Fibroblast of the aortic adventitia (primary cell): ENCODE results near the gene NHERF1. TPM values are rescaled to one million over a fixed set of nuclear protein-coding genes. Genes with fewer than 3 reads are reported as not detected.

Experiments
- DNase-seq: peaks from one replicate; pipeline ENCODE4 v3.0.0-alpha.2; 2010; ENCODE audit warnings: low read depth
- H3K4me3 ChIP-seq: 2 replicates; pipeline ENCODE4 v1.5.1; 2011; ENCODE audit warnings: low read depth, mild to moderate bottlenecking, control low read depth, low read length, moderate library complexity
- CTCF ChIP-seq: IDR thresholded peaks from 2 replicates; pipeline ENCODE4 v1.5.1; 2011; ENCODE audit warnings: mild to moderate bottlenecking, low read length, control low read depth, inconsistent platforms; ENCODE audit not compliant: insufficient read depth
- total RNA-seq: library from RNA; depleted of rRNA; stranded (reverse); fragments of >200 nt; gene quantifications from 2 replicates; pipeline ENCODE4 v1.2.3, GENCODE V29; 2012; ENCODE audit warnings: low replicate concordance

NHERF1 gene
- total RNA-seq, 1 donor = 11.0 TPM

- no peak overlapping the region for H3K4me3 ChIP-seq
- no peak for DNase-seq
- TF ChIP-seq CTCF = no peak
These were observed 36.1 kb upstream of the NHERF1 start for GRCh38 chr17:74712301-74712700.

- DNase-seq = no peak
- H3K4me3 ChIP-seq = no peak within 1 kb of the TSS
- TF ChIP-seq CTCF = no peak
These were observed 35.7 kb upstream of the NHERF1 start, which contains the start of gene CD300LF for GRCh38 chr17:74712756-74713155. TSS of gene CD300LF (minus strand) at chr17:74712923. CDS start at chr17:74712866, 57 bp downstream.

DNA sequence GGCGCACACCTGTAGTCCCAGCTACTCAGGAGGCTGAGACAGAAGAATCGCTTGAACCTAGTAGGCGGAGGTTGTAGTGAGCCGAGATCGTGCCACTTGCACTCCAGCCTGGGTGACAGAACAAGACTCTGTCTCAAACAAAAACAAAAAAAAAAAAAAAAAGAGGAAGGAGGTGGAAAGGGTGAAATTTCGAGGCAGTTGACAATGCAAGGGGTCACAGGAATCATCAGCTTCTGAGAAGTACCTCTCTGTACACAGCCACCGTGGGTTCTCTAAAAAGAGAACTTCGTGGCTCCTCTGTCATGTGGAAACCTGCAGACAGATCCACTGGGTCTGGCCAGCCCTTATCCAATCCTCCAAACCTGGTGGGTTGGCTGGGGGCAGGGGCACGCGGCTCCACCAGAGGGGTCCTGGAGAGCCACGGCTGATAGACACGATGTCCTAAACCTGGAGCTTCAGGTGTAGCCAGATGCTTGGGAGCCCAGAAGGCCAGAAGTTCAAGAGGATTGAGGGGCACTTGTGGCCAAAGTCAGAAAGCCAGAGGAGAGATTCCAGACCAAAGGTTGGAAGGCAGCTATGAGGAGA is 35.2 kb upstream of the NHERF1 start:
- DNase-seq = no peak
- H3K4me3 ChIP-seq = no peak overlapping the region
- TF ChIP-seq CTCF = no peak

GRCh38 chr17:74715144-74715543 is 33.3 kb upstream of the NHERF1 start:
- no peak for DNase-seq
- no peak overlapping the region for H3K4me3 ChIP-seq
- TF ChIP-seq CTCF = no peak

DNA sequence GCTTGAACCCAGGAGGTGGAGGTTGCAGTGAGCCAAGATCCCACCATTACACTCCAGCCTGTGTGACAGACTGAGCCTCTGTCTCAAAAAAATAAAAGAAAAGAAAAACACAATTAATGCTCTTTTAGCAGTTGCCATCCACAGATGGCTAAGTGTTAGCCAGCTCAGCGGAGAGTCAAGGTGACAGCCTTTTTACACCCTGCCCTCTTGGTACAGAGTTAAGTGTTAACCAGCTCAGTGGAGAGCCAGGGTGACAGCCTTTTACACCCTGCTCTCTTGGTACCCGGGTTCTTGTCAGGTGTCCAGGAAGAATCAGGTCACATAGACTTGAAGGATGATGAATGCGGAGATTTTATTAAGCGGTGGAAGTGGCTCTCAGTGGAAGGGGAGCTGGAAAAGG is 27.9 kb upstream of the NHERF1 start:
- no peak for DNase-seq
- no peak overlapping the region for H3K4me3 ChIP-seq
- no peak for TF ChIP-seq CTCF

- no peak overlapping the region for H3K4me3 ChIP-seq
- no peak for DNase-seq
- no peak for TF ChIP-seq CTCF
These were observed 25.6 kb upstream of the NHERF1 start for GRCh38 chr17:74722782-74723181.

- no peak for TF ChIP-seq CTCF
- no peak for DNase-seq
- H3K4me3 ChIP-seq = no peak overlapping the region
These were observed 24.5 kb upstream of the NHERF1 start for GRCh38 chr17:74723891-74724290.
